ENCODE results near the gene FOXL2NB. TPM values are rescaled to one million over a fixed set of nuclear protein-coding genes. Genes with fewer than 3 reads are reported as not detected.

Gene FOXL2NB
- polyA plus RNA-seq, 1 experiment = 0.13 TPM

GRCh38 chr3:138964264-138964663 lies 17.2 kb downstream of the FOXL2NB start:
- CTCF ChIA-PET = interaction anchor here (0.8 kb wide), 1 partner anchor 28 kb away, joined by 3 read pairs; no protein-coding TSS in a partner anchor
- POLR2A ChIA-PET = no interaction called here
- DNase-seq (ENCODE audit: low read depth) = no peak
- TF ChIP-seq CTCF (IDR thresholded peaks at IDR 0.05; ENCODE audit: insufficient read depth, low read depth, low read length) = no peak
- no peak overlapping the region for H3K4me3 ChIP-seq (ENCODE audit: low read depth, low read length)
- H3K27me3 ChIP-seq (ENCODE audit: control insufficient read depth, insufficient read depth, low read length) = peaks cover 9% of the 10 kb centered on the region
- no peaks in the 10 kb centered on the region for H3K36me3 ChIP-seq (ENCODE audit: control insufficient read depth, insufficient read depth, low read length)

GRCh38 chr3:138964923-138965322 lies 17.9 kb downstream of the FOXL2NB start:
- Histone ChIP-seq H3K27me3 (ENCODE audit: control insufficient read depth, insufficient read depth, low read length) (peaks cover 6% of the 10 kb centered on the region), H3K36me3 (ENCODE audit: control insufficient read depth, insufficient read depth, low read length) (no peaks in the 10 kb centered on the region), H3K4me3 (ENCODE audit: low read depth, low read length) (no peak overlapping the region)
- POLR2A ChIA-PET = no interaction called here
- no peak for DNase-seq (ENCODE audit: low read depth)
- CTCF ChIA-PET = no interaction called here
- no peak for TF ChIP-seq CTCF (IDR thresholded peaks at IDR 0.05; ENCODE audit: insufficient read depth, low read depth, low read length)

GRCh38 chr3:138971766-138972320 lies 24.8 kb downstream of the FOXL2NB start:
- Histone ChIP-seq H3K27me3 (ENCODE audit: control insufficient read depth, insufficient read depth, low read length) (peaks cover 2% of the 10 kb centered on the region; the same call in 1 of the 2 replicates), H3K4me3 (ENCODE audit: low read depth, low read length) (no peak overlapping the region), H3K36me3 (ENCODE audit: control insufficient read depth, insufficient read depth, low read length) (no peaks in the 10 kb centered on the region)
- no peak for DNase-seq (ENCODE audit: low read depth)
- no peak for TF ChIP-seq CTCF (IDR thresholded peaks at IDR 0.05; ENCODE audit: insufficient read depth, low read depth, low read length)
- ChIA-PET CTCF (interaction anchor here (1.0 to 3.6 kb wide), 2 partner anchors 8 to 36 kb away, joined by 3 to 12 read pairs; no protein-coding TSS in a partner anchor), POLR2A (no interaction called here)

- peaks cover 2% of the 10 kb centered on the region; the same call in 1 of the 2 replicates for H3K27me3 ChIP-seq (ENCODE audit: control insufficient read depth, insufficient read depth, low read length)
- TF ChIP-seq CTCF (IDR thresholded peaks at IDR 0.05; ENCODE audit: insufficient read depth, low read depth, low read length) = no peak
- DNase-seq (ENCODE audit: low read depth) = no peak
- POLR2A ChIA-PET = no interaction called here
- CTCF ChIA-PET = interaction anchor here (0.9 to 3.6 kb wide), 2 partner anchors 37 to 50 kb away, joined by 3 to 12 read pairs; no protein-coding TSS in a partner anchor
- no peak overlapping the region for H3K4me3 ChIP-seq (ENCODE audit: low read depth, low read length)
- H3K36me3 ChIP-seq (ENCODE audit: control insufficient read depth, insufficient read depth, low read length) = no peaks in the 10 kb centered on the region
Observed at GRCh38 chr3:138972941-138973340, 25.9 kb downstream of the FOXL2NB start.

GRCh38 chr3:138974462-138974861 lies 27.4 kb downstream of the FOXL2NB start:
- no peak for DNase-seq (ENCODE audit: low read depth)

More at GRCh38 chr3:138974462-138974861, 27.4 kb downstream of the FOXL2NB start:
- Histone ChIP-seq H3K4me3 (ENCODE audit: low read depth, low read length) (no peak overlapping the region), H3K36me3 (ENCODE audit: control insufficient read depth, insufficient read depth, low read length) (no peaks in the 10 kb centered on the region), H3K27me3 (ENCODE audit: control insufficient read depth, insufficient read depth, low read length) (peaks cover 2% of the 10 kb centered on the region)
- no peak for TF ChIP-seq CTCF (IDR thresholded peaks at IDR 0.05; ENCODE audit: insufficient read depth, low read depth, low read length)
- POLR2A ChIA-PET = no interaction called here
- CTCF ChIA-PET = interaction anchor here (1.3 to 3.6 kb wide), 2 partner anchors 38 to 51 kb away, joined by 3 to 12 read pairs; no protein-coding TSS in a partner anchor
